ENCODE data around the gene FLT3. TPM values are rescaled to one million over a fixed set of nuclear protein-coding genes. Genes with fewer than 3 reads are reported as not detected.

FLT3 gene
- total and polyA plus RNA-seq, 8 donors = 0.21 to 1.9 (median 0.50) TPM

DNA sequence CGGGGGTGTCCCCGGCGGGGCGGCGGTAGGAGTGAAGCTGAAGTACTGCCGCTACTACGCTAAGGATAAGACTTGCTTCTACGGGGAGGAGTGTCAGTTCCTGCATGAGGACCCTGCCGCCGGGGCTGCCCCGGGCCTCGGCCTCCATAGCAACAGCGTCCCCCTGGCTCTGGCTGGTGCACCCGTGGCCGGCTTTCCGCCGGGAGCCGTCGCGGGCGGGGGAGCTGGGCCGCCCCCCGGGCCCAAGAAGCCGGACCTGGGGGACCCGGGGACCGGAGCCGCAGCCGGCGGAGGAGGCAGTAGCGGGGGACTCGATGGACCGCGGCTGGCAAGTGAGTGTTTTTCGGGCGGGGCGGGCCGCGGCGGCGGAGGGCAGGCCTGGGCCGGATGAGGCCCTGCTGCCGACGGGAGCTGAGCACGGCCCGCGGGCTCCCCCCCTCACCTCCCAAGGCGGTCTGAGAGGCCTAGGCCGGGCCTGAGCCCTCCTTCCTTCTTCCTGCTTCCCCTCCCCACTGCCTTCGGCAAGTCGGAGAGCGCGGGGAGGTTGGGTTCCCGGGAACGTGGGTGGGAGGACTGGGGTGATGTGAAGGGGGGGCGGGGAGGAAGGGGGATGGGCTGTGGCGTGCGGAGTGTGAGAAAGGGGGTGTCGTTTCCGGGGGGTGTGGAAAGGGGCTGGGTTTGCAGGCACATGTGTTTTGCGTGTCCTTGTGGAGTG, 38.5 kb upstream of the FLT3 start:
- intact Hi-C loops (cut with DNase I) = no loop called here
- TF ChIP-seq, protein P1, sequence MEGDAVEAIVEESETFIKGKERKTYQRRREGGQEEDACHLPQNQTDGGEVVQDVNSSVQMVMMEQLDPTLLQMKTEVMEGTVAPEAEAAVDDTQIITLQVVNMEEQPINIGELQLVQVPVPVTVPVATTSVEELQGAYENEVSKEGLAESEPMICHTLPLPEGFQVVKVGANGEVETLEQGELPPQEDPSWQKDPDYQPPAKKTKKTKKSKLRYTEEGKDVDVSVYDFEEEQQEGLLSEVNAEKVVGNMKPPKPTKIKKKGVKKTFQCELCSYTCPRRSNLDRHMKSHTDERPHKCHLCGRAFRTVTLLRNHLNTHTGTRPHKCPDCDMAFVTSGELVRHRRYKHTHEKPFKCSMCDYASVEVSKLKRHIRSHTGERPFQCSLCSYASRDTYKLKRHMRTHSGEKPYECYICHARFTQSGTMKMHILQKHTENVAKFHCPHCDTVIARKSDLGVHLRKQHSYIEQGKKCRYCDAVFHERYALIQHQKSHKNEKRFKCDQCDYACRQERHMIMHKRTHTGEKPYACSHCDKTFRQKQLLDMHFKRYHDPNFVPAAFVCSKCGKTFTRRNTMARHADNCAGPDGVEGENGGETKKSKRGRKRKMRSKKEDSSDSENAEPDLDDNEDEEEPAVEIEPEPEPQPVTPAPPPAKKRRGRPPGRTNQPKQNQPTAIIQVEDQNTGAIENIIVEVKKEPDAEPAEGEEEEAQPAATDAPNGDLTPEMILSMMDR (IDR thresholded peaks at IDR 0.05) = no peak
- no peaks in the 10 kb centered on the region for H3K27me3 ChIP-seq
- H3K9me3 ChIP-seq = no peaks in the 10 kb centered on the region
- H3K4me1 ChIP-seq = peaks cover 14 to 42% of the 10 kb centered on the region in 2 donors
- H3K4me3 ChIP-seq = peak overlapping the region; percentile 95 to 96
- H3K27ac ChIP-seq = peak overlapping the region; percentile 97 to 98
- no peaks in the 10 kb centered on the region for H3K36me3 ChIP-seq
- ATAC-seq (peak; percentile 82), DNase-seq (peak; percentile 92 to 95 (median 93))

DNA sequence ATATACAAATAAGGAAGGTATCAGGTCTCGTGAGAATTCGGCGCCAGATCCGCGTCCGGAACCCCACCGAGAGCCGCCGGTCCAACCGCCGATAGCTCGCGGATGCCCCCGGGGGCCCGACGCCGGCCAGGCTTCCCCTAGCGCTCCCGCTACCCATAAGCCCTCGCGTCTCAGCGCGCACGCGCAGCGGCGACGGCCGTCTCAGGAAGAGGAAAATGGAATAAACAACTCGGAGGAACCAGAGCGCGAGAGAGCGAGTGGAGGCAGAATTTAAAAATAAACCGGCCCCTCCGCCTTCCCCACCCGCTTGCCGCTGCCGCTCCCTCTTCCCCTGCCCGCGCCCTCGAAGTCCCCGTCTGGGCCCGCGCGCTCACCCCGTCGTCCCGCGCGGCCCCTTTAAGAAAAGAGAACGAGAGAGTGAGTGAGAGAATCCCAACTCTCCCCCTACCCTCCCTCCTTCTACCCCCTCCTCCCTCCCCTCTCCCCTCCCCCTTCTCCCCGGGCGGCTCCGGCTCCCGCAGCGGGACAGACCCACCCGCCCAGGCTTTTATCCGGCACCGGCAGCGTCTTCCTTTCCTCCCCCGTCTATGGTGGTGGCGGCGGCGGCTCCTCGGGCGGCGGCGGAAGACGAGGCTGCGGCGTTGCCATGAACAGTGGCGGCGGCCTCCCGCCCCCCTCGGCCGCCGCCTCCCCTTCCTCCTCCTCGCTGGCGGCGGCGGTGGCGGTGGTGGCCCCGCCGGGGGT, 37.8 kb upstream of the FLT3 start, which contains the start of gene PAN3:
Gene PAN3 (plus strand): TSS at position 534 of the 744 bp plus-strand sequence. CDS start 113 bp downstream, at position 647.
- Histone ChIP-seq H3K36me3 (no peaks in the 10 kb centered on the region), H3K9me3 (no peaks in the 10 kb centered on the region), H3K4me1 (peaks cover 14 to 42% of the 10 kb centered on the region in 2 donors), H3K27ac (peak within 1 kb of the TSS; percentile 97 to 98), H3K4me3 (peak within 1 kb of the TSS; percentile 95 to 96), H3K27me3 (no peaks in the 10 kb centered on the region)
- intact Hi-C loops (cut with DNase I) = no loop called here
- TF ChIP-seq, protein P1 (IDR thresholded peaks at IDR 0.05) = no peak
- DNase-seq = peak; percentile 93 to 99 (median 95)
- peak; percentile 83 for ATAC-seq

DNA sequence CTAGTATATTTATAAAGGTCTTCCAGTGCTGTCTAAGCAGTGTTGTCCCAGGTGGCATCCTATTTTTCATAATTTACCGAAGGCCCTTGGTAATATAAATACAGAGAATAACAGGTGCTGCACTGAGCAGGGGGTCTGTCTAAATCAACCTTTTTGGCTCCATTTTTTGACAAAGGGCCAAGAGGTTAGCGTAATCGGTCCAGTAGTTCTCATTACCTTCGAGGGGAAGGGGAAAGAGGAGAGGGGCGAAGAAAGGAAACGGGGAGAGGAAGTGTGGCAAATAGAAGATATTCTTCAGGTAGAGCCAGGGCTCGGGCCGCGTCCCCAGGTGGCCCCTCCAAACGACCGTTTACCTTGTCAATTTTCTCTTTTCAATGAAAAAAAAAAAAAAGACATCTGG, 37.2 kb upstream of the FLT3 start:
- TF ChIP-seq, protein P1 (IDR thresholded peaks at IDR 0.05) = no peak
- H3K36me3 ChIP-seq = no peaks in the 10 kb centered on the region
- no peaks in the 10 kb centered on the region for H3K27me3 ChIP-seq
- peak in 2 of 4 donors; percentile 27 for DNase-seq
- intact Hi-C loops (cut with DNase I) = no loop called here
- ATAC-seq = no peak
- no peaks in the 10 kb centered on the region for H3K9me3 ChIP-seq
- H3K4me1 ChIP-seq = peaks cover 14 to 40% of the 10 kb centered on the region in 2 donors
- peak overlapping the region; percentile 97 to 98 for H3K27ac ChIP-seq
- peak overlapping the region; percentile 95 to 96 for H3K4me3 ChIP-seq

DNA sequence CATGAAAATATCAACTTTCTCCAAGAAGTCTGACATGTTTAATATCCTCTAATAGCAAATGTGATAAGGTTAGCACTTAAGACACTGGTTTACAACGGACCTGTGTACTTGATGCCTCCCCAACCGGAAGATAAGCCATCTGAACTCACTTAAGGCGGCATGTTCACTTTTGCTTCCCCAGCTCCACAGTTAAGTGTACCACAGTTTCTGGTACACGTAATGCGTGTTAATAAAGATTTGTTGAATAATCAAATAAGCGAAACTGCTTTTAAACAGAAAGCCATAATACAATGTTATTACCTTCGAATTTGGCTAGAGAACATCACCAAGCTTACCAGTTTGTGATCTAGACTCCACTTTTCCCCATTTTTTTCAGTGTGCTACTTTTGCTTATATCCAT, 36.5 kb upstream of the FLT3 start:
- Histone ChIP-seq H3K9me3 (no peaks in the 10 kb centered on the region), H3K4me1 (peaks cover 14 to 34% of the 10 kb centered on the region in 2 donors), H3K27ac (no peak overlapping the region), H3K27me3 (no peaks in the 10 kb centered on the region), H3K36me3 (no peaks in the 10 kb centered on the region), H3K4me3 (peak overlapping the region; percentile 95 to 96)
- intact Hi-C loops (cut with DNase I) = no loop called here
- ATAC-seq = no peak
- peak in 1 of 4 donors; percentile 16 for DNase-seq
- TF ChIP-seq, protein P1 (IDR thresholded peaks at IDR 0.05) = no peak

DNA sequence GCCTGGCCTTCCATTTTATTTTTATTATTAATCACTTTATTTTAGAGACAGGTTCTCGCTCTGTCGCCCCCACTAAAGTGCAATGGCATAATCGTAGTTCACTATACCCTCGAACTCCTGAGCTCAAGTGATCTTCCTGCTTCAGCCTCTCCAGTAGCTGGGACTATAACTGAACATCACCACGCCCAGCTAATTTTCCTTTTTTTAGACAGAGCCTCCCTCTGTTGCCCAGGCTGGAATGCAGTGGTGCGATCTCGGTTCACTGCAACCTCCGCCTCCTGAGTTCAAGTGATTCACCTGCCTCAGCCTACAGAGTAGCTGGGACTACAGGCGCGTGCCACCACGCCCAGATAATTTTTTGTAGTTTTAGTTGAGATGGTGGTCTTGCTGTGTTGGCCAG, 31.3 kb upstream of the FLT3 start:
- no peaks in the 10 kb centered on the region for H3K36me3 ChIP-seq
- TF ChIP-seq, protein P1 (IDR thresholded peaks at IDR 0.05) = no peak
- no peak overlapping the region for H3K27ac ChIP-seq
- no peaks in the 10 kb centered on the region for H3K9me3 ChIP-seq
- DNase-seq (no peak), ATAC-seq (no peak)
- intact Hi-C loops (cut with DNase I) = no loop called here
- peaks cover 0 to 2% of the 10 kb centered on the region in 2 donors for H3K4me1 ChIP-seq
- no peak overlapping the region for H3K4me3 ChIP-seq
- H3K27me3 ChIP-seq = no peaks in the 10 kb centered on the region
